OCI-LY7 (cell line): Measurements from ENCODE around the gene ANKLE2. TPM values are rescaled to one million over a fixed set of nuclear protein-coding genes. Genes with fewer than 3 reads are reported as not detected.
A peak's percentile ranks its signal among the peaks of the same experiment; 100 is the strongest.

Source experiments
- BruUV-seq: library from RNA; stranded (reverse); fragments of 400-500 nt; replicated peaks from 2 replicates; lab custom pipeline; 2021; lab: Mats Ljungman, UMichigan
- CTCF ChIA-PET: fragments of 300-600 bp; sonication (Branson Sonifier 250); formaldehyde crosslinking; loops from one replicate; lab custom pipeline; 2022; ENCODE audit warnings: antibody characterized with exemption; ENCODE audit not compliant: unreplicated experiment; lab: Charles Lee
- POLR2A ChIA-PET: fragments of 300-600 bp; sonication (Branson Sonifier 250); formaldehyde crosslinking; loops from one replicate; lab custom pipeline; 2022; ENCODE audit warnings: antibody characterized with exemption; lab: Charles Lee
- DNase-seq: peaks from one replicate; pipeline ENCODE4 v3.0.0-alpha.2; 2015; ENCODE audit warnings: low spot score
- H2AFZ ChIP-seq: fragments of 200-600 bp; sonication (generic), shearing (Covaris generic); 2 replicates; pipeline ENCODE4 v1.6.1; 2014; ENCODE audit warnings: mild to moderate bottlenecking, antibody characterized with exemption, low read length, moderate library complexity
- H3K27ac ChIP-seq: fragments of 200-600 bp; sonication (generic); 2 replicates; pipeline ENCODE4 v1.5.1; 2014; ENCODE audit warnings: mixed run types, low read depth, mild to moderate bottlenecking, moderate library complexity, low read length, inconsistent platforms; ENCODE audit not compliant: poor library complexity, severe bottlenecking
- H3K36me3 ChIP-seq: fragments of 200-600 bp; sonication (generic); 2 replicates; pipeline ENCODE4 v1.6.1; 2014; ENCODE audit warnings: mild to moderate bottlenecking, antibody characterized with exemption, low read length, moderate library complexity, mixed read lengths; ENCODE audit not compliant: insufficient read depth
- H3K4me1 ChIP-seq: fragments of 200-600 bp; sonication (generic); 2 replicates; pipeline ENCODE4 v1.5.1; 2014; ENCODE audit warnings: mild to moderate bottlenecking, low read length; ENCODE audit not compliant: insufficient read depth, poor library complexity, severe bottlenecking
- H3K4me2 ChIP-seq: fragments of 200-600 bp; sonication (generic); 2 replicates; pipeline ENCODE4 v1.6.1; 2014; ENCODE audit warnings: mild to moderate bottlenecking, low read length
- H3K4me3 ChIP-seq: fragments of 200-600 bp; sonication (generic); 2 replicates; pipeline ENCODE4 v1.5.1; 2014; ENCODE audit warnings: mild to moderate bottlenecking, low read depth, low read length; ENCODE audit not compliant: poor library complexity, severe bottlenecking
- H3K79me2 ChIP-seq: fragments of 200-600 bp; sonication (generic); 2 replicates; pipeline ENCODE4 v1.6.1; 2016; ENCODE audit warnings: low read depth, mild to moderate bottlenecking, low read length, moderate library complexity, mixed read lengths; ENCODE audit not compliant: insufficient read depth
- H3K9me2 ChIP-seq: fragments of 200-600 bp; sonication (generic); 2 replicates; pipeline ENCODE4 v1.6.1; 2016; ENCODE audit warnings: mild to moderate bottlenecking, low read length, mixed read lengths; ENCODE audit not compliant: insufficient read depth
- H3K9me3 ChIP-seq: fragments of 200-600 bp; sonication (generic); 2 replicates; pipeline ENCODE4 v1.6.1; 2014; ENCODE audit warnings: mild to moderate bottlenecking, mixed run types, low read length, mixed read lengths
- H4K20me1 ChIP-seq: fragments of 200-600 bp; sonication (generic); 2 replicates; pipeline ENCODE4 v1.6.1; 2014; ENCODE audit warnings: mild to moderate bottlenecking, antibody characterized with exemption, low read length, moderate library complexity, mixed read lengths; ENCODE audit not compliant: insufficient read depth
- CTCF ChIP-seq: fragments of 200-600 bp; sonication (generic); conservative IDR thresholded peaks from 2 replicates; pipeline ENCODE4 v1.5.1; 2014; ENCODE audit warnings: mild to moderate bottlenecking, antibody characterized with exemption, low read length, moderate library complexity, mixed read lengths
- EZH2phosphoT487 ChIP-seq: fragments of 200-600 bp; sonication (generic); IDR thresholded peaks from 2 replicates; pipeline ENCODE4 v1.6.1; 2018; ENCODE audit warnings: low read depth, borderline replicate concordance, mild to moderate bottlenecking, mixed run types, antibody characterized with exemption, low read length, moderate library complexity, mixed read lengths
- intact Hi-C: fragments of 100-400 bp; cut with micrococcal nuclease; formaldehyde crosslinking; loops from one replicate; pipeline ENCODE4 v1.10.0; 2022; ENCODE audit not compliant: unreplicated experiment
- total RNA-seq, 2 experiments: library from RNA; depleted of rRNA in 1 of 2; stranded (reverse); fragments of >200 nt in 1 of 2; shearing (Covaris generic) in 1 of 2; gene quantifications; 2 replicates each; pipeline ENCODE4 v1.2.3, GENCODE V29; 2014 to 2022

The ANKLE2 gene
- total RNA-seq, 2 experiments from 2014 or later, result 88.0 to 121 TPM

GRCh38 chr12:132710043-132710404 is 51.6 kb downstream of the ANKLE2 start:
- peak overlapping the region; percentile 59 for H2AFZ ChIP-seq
- no peak for DNase-seq
- ChIA-PET CTCF (no interaction called here), POLR2A (interaction anchor here (0.6 to 1.5 kb wide), 4 partner anchors 8 to 111 kb away, joined by 3 to 5 read pairs (median 4); no protein-coding TSS in a partner anchor)
- peak overlapping the region; percentile 73 for H3K27ac ChIP-seq
- BruUV-seq, result TSS peak; percentile 87
- H3K4me1 ChIP-seq, result peaks cover 11% of the 10 kb centered on the region
- peaks cover 44% of the 10 kb centered on the region for H3K36me3 ChIP-seq
- intact Hi-C loops, result loop anchor here (2.0 kb wide), 2 partner anchors 23 to 61 kb away; partner anchors contain the start of genes POLE and PXMP2
- no peaks in the 10 kb centered on the region for H3K9me2 ChIP-seq
- peaks cover 53% of the 10 kb centered on the region for H3K79me2 ChIP-seq
- TF ChIP-seq CTCF (no peak), EZH2phosphoT487 (no peak)
- peak overlapping the region; percentile 100 for H3K4me3 ChIP-seq
- H3K4me2 ChIP-seq, result peak overlapping the region; percentile 98
- H3K9me3 ChIP-seq, result no peaks in the 10 kb centered on the region
- H4K20me1 ChIP-seq, result peaks cover 9% of the 10 kb centered on the region; the same call in 1 of the 2 replicates

- ChIA-PET POLR2A (interaction anchor here (1.0 kb wide), 1 partner anchor 14 kb away, joined by 6 read pairs; no protein-coding TSS in a partner anchor), CTCF (no interaction called here)
- no peak overlapping the region for H3K4me3 ChIP-seq
- no peaks in the 10 kb centered on the region for H3K9me2 ChIP-seq
- H3K27ac ChIP-seq, result peak overlapping the region; percentile 1
- TF ChIP-seq CTCF, result no peak
- TF ChIP-seq EZH2phosphoT487, result no peak
- H3K4me2 ChIP-seq, result no peak overlapping the region
- no peak overlapping the region for H2AFZ ChIP-seq
- peaks cover 6% of the 10 kb centered on the region; the same call in 1 of the 2 replicates for H4K20me1 ChIP-seq
- H3K79me2 ChIP-seq, result peaks cover 36% of the 10 kb centered on the region
- H3K36me3 ChIP-seq, result peaks cover 40% of the 10 kb centered on the region
- peaks cover 11% of the 10 kb centered on the region for H3K4me1 ChIP-seq
- intact Hi-C loops, result no loop called here
- DNase-seq, result no peak
- no peaks in the 10 kb centered on the region for H3K9me3 ChIP-seq
- TSS peak; percentile 55 for BruUV-seq
Measured at GRCh38 chr12:132708150-132708549, 53.5 kb downstream of the ANKLE2 start.

- H3K36me3 ChIP-seq, result peaks cover 33% of the 10 kb centered on the region
- no peak for DNase-seq
- H3K9me2 ChIP-seq, result no peaks in the 10 kb centered on the region
- BruUV-seq, result no TSS peak
- ChIA-PET CTCF (no interaction called here), POLR2A (no interaction called here)
- H3K4me1 ChIP-seq, result peaks cover 9% of the 10 kb centered on the region
- H4K20me1 ChIP-seq, result peaks cover 6% of the 10 kb centered on the region; the same call in 1 of the 2 replicates
- TF ChIP-seq CTCF (no peak), EZH2phosphoT487 (no peak)
- H3K9me3 ChIP-seq, result no peaks in the 10 kb centered on the region
- peaks cover 27% of the 10 kb centered on the region for H3K79me2 ChIP-seq
- H3K4me3 ChIP-seq, result no peak overlapping the region
- no peak overlapping the region for H3K27ac ChIP-seq
- H3K4me2 ChIP-seq, result no peak overlapping the region
- no peak overlapping the region for H2AFZ ChIP-seq
- intact Hi-C loops, result no loop called here
Measured at GRCh38 chr12:132707241-132707640, 54.4 kb downstream of the ANKLE2 start.
